SH-SY5Y (cell line): ENCODE measurements around the gene CSNK2B.

Source experiments
- GATA2 ChIP-seq: IDR thresholded peaks from 2 replicates; pipeline ENCODE4 v1.6.1; 2011; ENCODE audit warnings: mild to moderate bottlenecking, low read depth, low read length
- GATA3 ChIP-seq: IDR thresholded peaks from 2 replicates; pipeline ENCODE4 v1.6.1; 2011; ENCODE audit warnings: low read depth, mild to moderate bottlenecking, low read length, moderate library complexity

CSNK2B gene

GRCh38 chr6:31717499-31718222 lies 51.8 kb downstream of the CSNK2B start:
- no peak for TF ChIP-seq GATA2
- no peak for TF ChIP-seq GATA3

- no peak for TF ChIP-seq GATA3
- no peak for TF ChIP-seq GATA2
Observed at GRCh38 chr6:31718265-31718664, 52.4 kb downstream of the CSNK2B start.

- TF ChIP-seq GATA2: no peak
- TF ChIP-seq GATA3: no peak
Observed at GRCh38 chr6:31719001-31719400, 53.1 kb downstream of the CSNK2B start.
